Measurements from ENCODE around the gene MOV10.

MOV10 gene

GRCh38 chr1:112694363-112694929, 20.0 kb downstream of the MOV10 start:
- no peak for TF ChIP-seq SPI1 (IDR thresholded peaks at IDR 0.05; ENCODE audit: borderline replicate concordance, low read depth)
- TF ChIP-seq REST (IDR thresholded peaks at IDR 0.05; ENCODE audit: insufficient replicate concordance, low read depth): no peak
- TF ChIP-seq GABPA (IDR thresholded peaks at IDR 0.05; ENCODE audit: low read depth): no peak
- no peak for TF ChIP-seq POLR2AphosphoS5 (IDR thresholded peaks at IDR 0.05; ENCODE audit: low read depth)
- no peak for TF ChIP-seq CTCF (IDR thresholded peaks at IDR 0.05; ENCODE audit: insufficient read depth, low read length)
- Histone ChIP-seq H3K27me3 (ENCODE audit: insufficient read depth, poor library complexity, severe bottlenecking) (no peaks in the 10 kb centered on the region), H3K4me3 (replicated peaks; ENCODE audit: insufficient read depth, low read length) (no peak overlapping the region), H3K27ac (replicated peaks) (no peak overlapping the region)
- no peak for DNase-seq (ENCODE audit: low read depth in 1 of 2, low spot score in 1 of 2)

- no peak overlapping the region for H3K4me3 ChIP-seq (replicated peaks; ENCODE audit: insufficient read depth, low read length)
- no peak for TF ChIP-seq REST (IDR thresholded peaks at IDR 0.05; ENCODE audit: insufficient replicate concordance, low read depth)
- no peak for TF ChIP-seq GABPA (IDR thresholded peaks at IDR 0.05; ENCODE audit: low read depth)
- TF ChIP-seq CTCF (IDR thresholded peaks at IDR 0.05; ENCODE audit: insufficient read depth, low read length): no peak
- TF ChIP-seq POLR2AphosphoS5 (IDR thresholded peaks at IDR 0.05; ENCODE audit: low read depth): no peak
- no peak for TF ChIP-seq SPI1 (IDR thresholded peaks at IDR 0.05; ENCODE audit: borderline replicate concordance, low read depth)
Measured at GRCh38 chr1:112695276-112695675, 20.8 kb downstream of the MOV10 start.

GRCh38 chr1:112696578-112697314, 22.3 kb downstream of the MOV10 start:
- no peaks in the 10 kb centered on the region for H3K27me3 ChIP-seq (ENCODE audit: insufficient read depth, poor library complexity, severe bottlenecking)
- H3K27ac ChIP-seq (replicated peaks): no peak overlapping the region
- no peak overlapping the region for H3K4me3 ChIP-seq (replicated peaks; ENCODE audit: insufficient read depth, low read length)
- TF ChIP-seq CTCF (IDR thresholded peaks at IDR 0.05; ENCODE audit: insufficient read depth, low read length): no peak
- no peak for TF ChIP-seq SPI1 (IDR thresholded peaks at IDR 0.05; ENCODE audit: borderline replicate concordance, low read depth)
- no peak for TF ChIP-seq POLR2AphosphoS5 (IDR thresholded peaks at IDR 0.05; ENCODE audit: low read depth)
- TF ChIP-seq GABPA (IDR thresholded peaks at IDR 0.05; ENCODE audit: low read depth): no peak
- TF ChIP-seq REST (IDR thresholded peaks at IDR 0.05; ENCODE audit: insufficient replicate concordance, low read depth): no peak
- no peak for DNase-seq (ENCODE audit: low read depth in 1 of 2, low spot score in 1 of 2)

More at GRCh38 chr1:112695276-112695675, 20.8 kb downstream of the MOV10 start:
- Histone ChIP-seq H3K27ac (replicated peaks) (no peak overlapping the region), H3K27me3 (ENCODE audit: insufficient read depth, poor library complexity, severe bottlenecking) (no peaks in the 10 kb centered on the region)
- DNase-seq (ENCODE audit: low read depth in 1 of 2, low spot score in 1 of 2): no peak

Data from HL-60 (cell line).